Breast epithelium (tissue), 4 donors: ENCODE measurements around the gene FCHSD2. TPM values are rescaled to one million over a fixed set of nuclear protein-coding genes. Genes with fewer than 3 reads are reported as not detected.

Experiments used
- DNase-seq, 2 donors: peaks; one replicate each; pipeline ENCODE4 v3.0.0-alpha.2; 2019; ENCODE audit warnings: low spot score in 2 of 2
- H3K27ac ChIP-seq, 2 donors: fragments of 200-600 bp; sonication (generic) in 1 of 2; one replicate each; pipeline ENCODE4 v1.5.1; 2016 to 2019; ENCODE audit warnings: mild to moderate bottlenecking in 1 of 2
- H3K27me3 ChIP-seq, 2 donors: fragments of 200-600 bp; sonication (generic) in 1 of 2; one replicate each; pipeline versions ENCODE4 v1.5.1 to v1.6.0; 2017 to 2019; ENCODE audit warnings: control low read depth in 1 of 2, mild to moderate bottlenecking in 1 of 2
- H3K36me3 ChIP-seq: fragments of 200-600 bp; one replicate; pipeline ENCODE4 v1.5.1; 2019
- H3K4me1 ChIP-seq, 2 donors: fragments of 200-600 bp; sonication (generic); one replicate each; pipeline ENCODE4 v1.5.1; 2016 to 2019; ENCODE audit warnings: control low read depth in 1 of 2
- H3K4me3 ChIP-seq, 3 donors: fragments of 200-600 bp; sonication (generic); 1 replicate in 2 of 3; 2 replicates in 1 of 3; pipeline ENCODE4 v1.5.1; 2016 to 2019; ENCODE audit warnings: mild to moderate bottlenecking in 3 of 3, moderate library complexity in 2 of 3
- H3K9me3 ChIP-seq, 2 donors: fragments of 200-600 bp; sonication (generic) in 1 of 2; one replicate each; pipeline ENCODE4 v1.5.1; 2016 to 2019; ENCODE audit warnings: control low read depth in 1 of 2
- CTCF ChIP-seq, 3 donors: fragments of 450-650 bp; IDR thresholded peaks; one replicate each; pipeline ENCODE4 v1.5.1; 2016 to 2017; ENCODE audit warnings: antibody characterized with exemption in 3 of 3, mild to moderate bottlenecking in 3 of 3, moderate library complexity in 3 of 3
- POLR2A ChIP-seq: fragments of 450-650 bp; IDR thresholded peaks from one replicate; pipeline ENCODE4 v1.6.1; 2016; ENCODE audit warnings: antibody characterized with exemption, mild to moderate bottlenecking, moderate library complexity
- POLR2AphosphoS5 ChIP-seq, 3 donors: sonication (generic); formaldehyde crosslinking; IDR thresholded peaks; one replicate each; pipeline ENCODE4 v1.6.1; 2017; ENCODE audit warnings: antibody characterized with exemption in 3 of 3
- intact Hi-C: fragments of 100-400 bp; cut with DNase I; formaldehyde crosslinking; loops from one replicate; pipeline ENCODE4 v1.15.1; 2023; ENCODE audit warnings: low total_unique reads
- total RNA-seq, 3 donors: library from RNA; depleted of rRNA; stranded (reverse); fragments of >200 nt; gene quantifications; one replicate each; pipeline ENCODE4 v1.1.0, GENCODE V29; 2016

Gene FCHSD2
- total RNA-seq, 3 donors from 2014 or later: 15.5 to 23.4 (median 19.0) TPM

- no peak overlapping the region for H3K4me3 ChIP-seq
- no peaks in the 10 kb centered on the region for H3K36me3 ChIP-seq
- no peaks in the 10 kb centered on the region for H3K9me3 ChIP-seq
- no peaks in the 10 kb centered on the region for H3K27me3 ChIP-seq
- no peak overlapping the region for H3K27ac ChIP-seq
- no peak for TF ChIP-seq POLR2AphosphoS5 (IDR thresholded peaks at IDR 0.05)
- no peak for TF ChIP-seq POLR2A
- TF ChIP-seq CTCF (IDR thresholded peaks at IDR 0.05): no peak
- H3K4me1 ChIP-seq: no peaks in the 10 kb centered on the region
- intact Hi-C loops: no loop called here
- no peak for DNase-seq
These were observed 25.3 kb upstream of the FCHSD2 start for GRCh38 chr11:73167363-73167954.

GRCh38 chr11:73164803-73165540 is 22.9 kb upstream of the FCHSD2 start:
- no peak overlapping the region for H3K27ac ChIP-seq
- no peak for DNase-seq
- intact Hi-C loops: no loop called here

GRCh38 chr11:73163638-73164174 is 21.6 kb upstream of the FCHSD2 start:
- Histone ChIP-seq H3K27ac (no peak overlapping the region), H3K27me3 (no peaks in the 10 kb centered on the region), H3K4me3 (no peak overlapping the region), H3K9me3 (no peaks in the 10 kb centered on the region), H3K4me1 (no peaks in the 10 kb centered on the region), H3K36me3 (no peaks in the 10 kb centered on the region)
- no peak for DNase-seq
- intact Hi-C loops: no loop called here
- TF ChIP-seq CTCF (IDR thresholded peaks at IDR 0.05): no peak
- no peak for TF ChIP-seq POLR2A
- TF ChIP-seq POLR2AphosphoS5 (IDR thresholded peaks at IDR 0.05): no peak

More at GRCh38 chr11:73164803-73165540, 22.9 kb upstream of the FCHSD2 start:
- H3K4me1 ChIP-seq: no peaks in the 10 kb centered on the region
- no peaks in the 10 kb centered on the region for H3K9me3 ChIP-seq
- TF ChIP-seq POLR2A: no peak
- no peaks in the 10 kb centered on the region for H3K36me3 ChIP-seq
- no peaks in the 10 kb centered on the region for H3K27me3 ChIP-seq
- no peak overlapping the region for H3K4me3 ChIP-seq

- Histone ChIP-seq H3K9me3 (no peaks in the 10 kb centered on the region), H3K4me3 (no peak overlapping the region), H3K27ac (no peak overlapping the region), H3K27me3 (no peaks in the 10 kb centered on the region), H3K36me3 (no peaks in the 10 kb centered on the region), H3K4me1 (no peaks in the 10 kb centered on the region)
- no peak for DNase-seq
- intact Hi-C loops: no loop called here
- TF ChIP-seq POLR2AphosphoS5 (IDR thresholded peaks at IDR 0.05) (no peak), POLR2A (no peak), CTCF (IDR thresholded peaks at IDR 0.05) (no peak)
These were observed 20.1 kb upstream of the FCHSD2 start for GRCh38 chr11:73162196-73162740.

GRCh38 chr11:73160005-73160760 is 18.1 kb upstream of the FCHSD2 start:
- H3K4me3 ChIP-seq: no peak overlapping the region
- no peaks in the 10 kb centered on the region for H3K9me3 ChIP-seq
- H3K36me3 ChIP-seq: no peaks in the 10 kb centered on the region
- no peaks in the 10 kb centered on the region for H3K27me3 ChIP-seq
- no peak for DNase-seq
- intact Hi-C loops: no loop called here
- no peaks in the 10 kb centered on the region for H3K4me1 ChIP-seq
- H3K27ac ChIP-seq: no peak overlapping the region
- no peak for TF ChIP-seq CTCF (IDR thresholded peaks at IDR 0.05)
- TF ChIP-seq POLR2A: no peak
- no peak for TF ChIP-seq POLR2AphosphoS5 (IDR thresholded peaks at IDR 0.05)
